Stimulated activated CD4-positive, alpha-beta T cell treated with anti-CD3 and anti-CD28 coated beads, TNF-alpha, amount 100 ng/mL, for 48 hours (primary cell): ENCODE data around the gene FAM180B.
"Not testable (repeated sequence)": the region's sequence is repeated elsewhere in the genome, so short reads cannot be mapped to it uniquely, and the experiment has no call there.

ENCODE experiments used
- DNase-seq, 3 donors: peaks; one replicate each; pipeline ENCODE4 v3.0.0-alpha.2; 2020; ENCODE audit warnings: low read depth in 3 of 3

The FAM180B gene, protein sequence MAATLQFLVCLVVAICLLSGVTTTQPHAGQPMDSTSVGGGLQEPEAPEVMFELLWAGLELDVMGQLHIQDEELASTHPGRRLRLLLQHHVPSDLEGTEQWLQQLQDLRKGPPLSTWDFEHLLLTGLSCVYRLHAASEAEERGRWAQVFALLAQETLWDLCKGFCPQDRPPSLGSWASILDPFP

DNA sequence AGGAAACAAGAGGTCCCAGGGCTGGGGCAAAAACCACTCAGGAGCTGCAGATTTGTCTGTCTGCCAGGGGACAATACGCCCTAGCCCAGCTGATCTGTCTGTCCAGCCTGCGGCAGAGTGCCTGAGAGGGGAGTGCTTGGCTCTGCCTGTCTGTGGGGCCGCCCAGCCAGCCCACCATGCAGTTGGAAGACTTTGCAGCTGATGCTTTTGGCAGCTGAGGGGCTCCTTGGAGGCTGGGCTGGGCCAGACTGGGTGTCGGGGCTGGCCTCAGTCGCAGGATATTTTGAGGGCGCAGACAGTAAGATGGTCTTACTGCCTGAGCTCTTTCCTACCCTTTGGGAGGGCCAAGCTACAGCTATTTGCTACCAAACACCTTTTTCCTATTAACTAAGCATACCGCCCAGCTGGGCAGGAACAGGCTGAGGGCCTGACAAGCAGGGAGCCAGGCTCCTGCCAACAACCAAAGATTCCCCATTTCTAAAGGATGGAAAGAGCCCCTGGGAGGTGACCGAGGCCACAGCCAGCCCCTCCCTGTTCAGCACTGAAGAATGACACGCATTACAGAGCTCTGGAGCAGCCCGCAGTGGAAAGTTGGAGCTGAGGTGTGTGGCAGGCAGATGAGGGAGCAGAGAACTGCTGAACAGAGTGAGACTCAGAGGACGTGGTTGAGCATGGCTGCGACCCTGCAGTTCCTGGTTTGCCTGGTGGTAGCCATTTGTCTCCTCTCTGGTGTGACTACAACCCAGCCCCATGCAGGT is at the start of gene FAM180B:
TSS of gene FAM180B (plus strand) at position 581 of the 758 bp plus-strand sequence. CDS start at position 672, 91 bp downstream.
- no peak for DNase-seq

- DNase-seq = no peak
These were observed 49.6 kb upstream of the FAM180B start for GRCh38 chr11:47536915-47537314.

DNA sequence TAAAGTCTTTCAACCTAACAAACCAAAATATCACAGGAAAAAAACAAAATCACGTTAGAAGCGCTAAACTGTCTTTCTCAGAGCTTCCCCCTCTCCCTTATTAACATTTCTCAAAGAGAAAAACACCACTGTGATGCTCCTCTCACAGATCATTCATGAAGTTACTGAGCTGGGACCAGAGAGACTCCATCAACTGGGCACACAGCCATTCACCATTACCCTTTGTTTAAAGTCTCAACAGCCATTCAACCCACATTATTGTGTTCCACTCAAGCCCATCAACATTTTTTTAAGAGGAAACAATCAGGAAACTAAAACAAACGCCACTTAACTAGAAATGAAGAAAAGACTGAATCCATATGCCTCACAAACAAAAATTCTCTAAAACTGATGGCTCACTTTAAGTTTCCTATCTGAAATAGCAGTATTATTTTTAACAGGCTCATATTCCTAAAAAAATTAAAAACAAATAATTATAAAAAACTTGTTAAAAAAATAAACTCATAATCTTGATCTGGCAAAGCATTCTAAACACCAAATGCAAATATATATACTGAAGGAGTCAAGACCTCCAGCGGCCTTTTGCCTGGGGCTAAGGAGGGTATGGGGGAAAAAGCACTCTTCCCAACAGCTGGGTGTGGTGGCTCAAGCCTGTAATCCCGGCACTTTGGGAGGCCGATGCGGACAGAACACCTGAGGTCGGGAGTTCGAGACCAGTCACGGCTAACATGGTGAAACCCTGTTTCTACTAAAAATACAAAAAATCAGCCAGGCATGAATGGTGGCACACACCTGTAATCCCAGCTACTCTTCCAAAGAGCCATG is 47.5 kb upstream of the FAM180B start:
- no peak for DNase-seq

DNA sequence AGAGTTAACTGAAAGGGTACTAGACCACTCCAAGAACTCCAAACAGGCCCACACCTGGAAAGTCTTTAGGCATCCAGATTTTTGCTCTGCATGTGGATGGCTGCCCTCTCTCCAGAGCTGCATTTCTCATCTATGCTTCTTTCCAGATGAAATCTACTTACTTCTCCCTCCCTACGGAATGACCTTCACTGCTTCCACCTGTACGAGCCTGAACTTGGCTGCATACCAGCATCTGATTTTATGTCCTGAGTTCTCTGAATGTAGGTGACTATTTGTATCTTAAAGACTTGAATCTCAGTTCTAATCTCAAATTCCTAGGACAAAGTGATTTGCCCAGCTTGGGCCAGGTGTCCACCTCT is 46.8 kb upstream of the FAM180B start:
- DNase-seq = no peak

DNA sequence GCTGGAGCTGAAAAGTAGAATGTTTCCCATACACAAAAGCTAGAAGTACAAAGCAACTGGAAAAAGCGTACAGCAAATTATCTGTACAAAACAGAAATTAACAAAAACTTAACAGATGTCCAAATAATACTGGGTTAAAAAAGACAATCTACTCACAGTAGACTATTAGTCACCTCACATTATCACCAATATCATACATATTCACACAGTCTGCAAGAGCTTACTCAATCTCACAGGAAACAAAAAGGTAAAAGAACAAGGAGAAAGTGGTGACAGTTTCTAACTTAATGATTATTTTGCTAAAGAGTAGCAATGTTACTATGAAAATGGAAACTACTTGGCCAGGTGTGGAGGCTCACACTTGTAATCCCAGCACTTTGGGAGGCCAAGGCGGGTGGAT is 45.4 kb upstream of the FAM180B start:
- no peak for DNase-seq

GRCh38 chr11:47545298-47545697 is 41.2 kb upstream of the FAM180B start:
- no peak for DNase-seq

DNA sequence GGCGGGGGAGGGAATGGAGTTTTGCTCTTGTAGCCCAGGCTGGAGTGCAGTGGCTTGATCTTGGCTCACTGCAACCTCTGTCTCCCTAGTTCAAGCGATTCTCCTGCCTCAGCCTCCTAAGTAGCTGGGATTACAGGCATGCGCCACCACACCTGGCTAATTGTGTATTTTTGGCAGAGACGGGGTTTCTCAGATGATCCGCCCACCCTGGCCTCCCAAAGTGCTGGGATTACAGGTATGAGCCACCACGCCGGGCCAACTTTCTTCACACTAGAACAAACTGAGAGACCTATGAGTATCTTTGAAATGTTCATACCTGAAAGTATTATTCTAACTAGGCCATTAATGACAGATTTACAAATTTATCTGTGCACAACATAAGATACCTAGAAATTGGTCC is 40.2 kb upstream of the FAM180B start:
- not testable (repeated sequence) for DNase-seq

DNA sequence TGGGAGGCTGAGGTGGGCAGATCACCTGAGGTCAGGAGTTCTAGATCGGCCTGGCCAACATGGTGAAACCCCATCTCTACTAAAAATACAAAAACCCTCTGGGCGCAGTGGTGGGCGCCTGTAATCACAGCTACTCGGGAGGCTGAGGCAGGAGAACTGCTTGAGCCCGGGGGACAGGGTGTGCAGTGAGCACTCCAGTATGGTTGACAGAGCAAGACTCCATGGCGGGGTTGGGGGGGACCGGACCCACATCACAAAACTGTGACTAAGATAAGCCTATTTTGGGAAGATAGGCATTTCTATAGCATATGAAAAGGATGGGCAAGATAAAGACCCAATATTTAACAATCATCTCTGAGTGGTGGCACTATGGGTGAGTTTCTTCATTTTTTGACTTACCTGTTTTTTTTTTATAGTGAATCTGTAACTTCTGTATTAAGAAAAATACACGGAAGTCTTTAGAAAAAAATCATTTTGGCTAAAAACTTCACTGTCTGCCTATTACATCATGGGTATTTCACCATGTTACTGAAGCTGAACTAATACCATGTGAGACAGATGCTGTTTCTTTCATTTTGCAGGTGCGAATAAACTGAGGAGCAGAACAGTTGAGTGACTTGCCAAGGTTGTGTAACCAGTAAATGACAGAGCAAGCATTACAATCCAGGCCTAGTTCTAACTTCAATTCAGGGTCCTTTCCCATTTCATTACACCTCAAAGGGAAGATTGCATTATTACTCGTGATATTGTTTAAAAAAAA is 36.0 kb upstream of the FAM180B start:
- DNase-seq = no peak

DNA sequence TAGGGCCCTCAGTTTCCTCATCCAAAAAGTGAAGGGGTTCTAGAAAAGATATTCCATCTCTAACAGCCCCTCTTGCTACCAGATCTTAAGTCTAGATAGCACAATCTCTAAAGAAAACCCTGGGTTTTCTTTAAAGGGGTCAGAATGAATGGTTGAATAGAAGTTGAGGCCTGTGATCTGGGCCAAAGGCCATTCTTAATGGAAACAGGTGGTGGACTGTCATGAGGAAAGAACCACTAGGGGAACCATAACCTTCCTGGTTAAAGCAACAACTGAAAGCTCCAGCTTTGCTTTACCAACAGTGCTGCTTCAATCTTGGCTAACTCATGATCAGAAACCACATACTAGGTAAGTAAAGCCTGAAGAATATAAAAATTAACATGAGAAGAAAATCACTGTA is 35.4 kb upstream of the FAM180B start:
- no peak for DNase-seq

DNA sequence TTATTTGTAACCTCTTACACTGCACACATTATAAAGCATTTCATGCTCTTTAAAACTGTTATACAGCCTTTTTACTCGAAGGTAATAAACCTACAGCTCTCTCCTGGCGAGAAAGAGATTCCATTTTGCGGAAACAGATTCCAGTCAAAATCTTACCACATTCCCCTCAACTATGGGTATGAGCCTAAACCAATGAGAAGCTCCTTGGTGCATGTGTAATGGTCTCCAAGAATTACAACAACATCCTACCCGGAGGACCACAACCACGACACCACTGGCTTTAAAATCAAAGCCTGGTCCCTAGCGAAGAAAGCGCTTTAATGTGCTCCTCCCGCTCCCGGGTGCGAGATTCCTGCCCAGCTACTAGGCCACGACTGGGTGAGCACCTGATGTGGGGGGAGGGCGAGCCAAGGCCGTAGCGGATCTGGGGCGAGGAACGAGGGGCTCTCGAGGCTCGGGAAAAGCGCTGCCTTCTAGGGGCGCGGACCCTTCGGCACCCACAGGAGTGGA is 34.4 kb upstream of the FAM180B start:
- peak in 1 of 3 donors; percentile 18 for DNase-seq

DNA sequence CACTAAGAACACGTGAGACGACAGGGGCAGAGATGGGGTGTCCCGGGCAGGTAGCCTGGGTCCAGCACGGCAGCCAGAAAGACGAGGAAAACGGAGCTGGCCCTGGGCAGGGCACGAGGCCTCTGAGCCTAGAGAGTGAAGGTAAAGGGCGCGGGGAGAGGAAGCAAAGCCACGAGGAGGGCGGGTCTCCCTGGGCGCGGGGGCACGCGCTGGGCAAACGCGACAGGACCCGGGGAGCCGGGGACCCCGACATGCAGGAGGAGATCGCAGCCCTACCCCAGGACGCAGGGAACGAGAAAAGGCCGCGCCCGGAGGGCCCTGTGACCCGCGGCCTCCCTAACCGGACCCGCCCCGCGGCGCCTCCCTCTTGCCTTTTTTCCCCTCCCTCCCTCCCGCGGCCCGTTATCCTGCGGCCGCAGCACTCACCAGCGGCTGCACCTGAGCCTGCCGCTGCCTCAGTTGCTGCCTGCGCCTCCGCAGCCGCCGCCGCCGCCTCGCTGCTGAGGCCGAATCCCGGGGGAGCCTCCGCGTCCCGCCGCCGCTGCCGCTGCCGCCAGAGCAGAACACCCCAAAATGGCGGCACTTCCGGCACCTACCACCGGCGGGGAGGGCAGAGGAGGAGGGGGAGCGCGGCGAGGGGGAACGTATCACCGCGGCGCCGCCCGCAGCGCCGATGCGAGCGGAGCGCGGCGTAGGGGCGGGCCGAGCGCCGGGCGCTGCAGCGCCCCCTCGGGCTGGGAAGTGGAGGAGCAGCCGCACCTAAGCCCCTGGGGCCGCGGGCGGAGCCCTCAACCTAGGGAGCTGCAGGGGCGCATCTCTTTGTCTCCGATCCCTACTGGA is 33.7 kb upstream of the FAM180B start, which contains the start of gene CELF1:
TSS of gene CELF1 (minus strand) at position 567 of the 840 bp plus-strand sequence. CDS start 53,609 bp downstream, outside the sequence.
- DNase-seq = peak; percentile 86 to 90 (median 88)

GRCh38 chr11:47553406-47553743 is 33.1 kb upstream of the FAM180B start:
- DNase-seq = no peak

- DNase-seq = not testable (repeated sequence)
These were observed 29.5 kb upstream of the FAM180B start for GRCh38 chr11:47557004-47557403.

DNA sequence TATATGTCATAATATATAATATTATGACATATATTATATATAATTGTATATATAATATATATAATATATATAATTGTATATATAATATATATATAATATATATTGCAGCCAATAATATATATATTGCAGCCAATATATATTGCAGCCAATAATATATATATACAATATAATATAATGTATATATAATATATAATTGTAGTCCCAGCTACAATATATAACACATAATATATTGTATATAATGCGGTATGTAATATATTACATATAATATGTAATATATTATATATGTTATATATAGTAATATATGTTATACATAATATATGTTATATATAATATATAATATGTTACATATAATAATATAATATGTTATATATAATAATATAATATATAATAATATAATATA is 27.8 kb upstream of the FAM180B start:
- DNase-seq = no peak

DNA sequence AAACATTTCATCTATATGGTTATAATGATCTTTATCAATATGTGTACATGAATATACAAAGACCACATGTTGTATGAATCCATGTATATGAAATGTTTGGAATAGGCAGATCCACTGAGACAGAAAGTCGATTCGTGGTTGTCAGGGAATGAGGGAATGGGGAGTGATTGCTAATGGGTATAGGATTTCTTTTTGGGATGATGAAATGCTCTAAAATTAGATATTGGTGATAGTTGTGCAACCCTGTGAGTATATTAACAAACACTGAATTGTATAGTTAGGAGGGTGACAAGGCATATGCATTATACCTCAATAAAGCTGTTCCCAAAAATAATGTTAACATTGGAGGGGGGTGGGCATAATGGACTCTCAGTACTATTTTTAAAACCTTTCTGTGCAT is 26.1 kb upstream of the FAM180B start:
- DNase-seq = no peak

- DNase-seq = not testable (repeated sequence)
These were observed 24.1 kb upstream of the FAM180B start for GRCh38 chr11:47562393-47562792.

- DNase-seq = not testable (repeated sequence)
These were observed 22.1 kb upstream of the FAM180B start for GRCh38 chr11:47564366-47564765.

GRCh38 chr11:47564933-47565339 is 21.5 kb upstream of the FAM180B start:
- no peak for DNase-seq

DNA sequence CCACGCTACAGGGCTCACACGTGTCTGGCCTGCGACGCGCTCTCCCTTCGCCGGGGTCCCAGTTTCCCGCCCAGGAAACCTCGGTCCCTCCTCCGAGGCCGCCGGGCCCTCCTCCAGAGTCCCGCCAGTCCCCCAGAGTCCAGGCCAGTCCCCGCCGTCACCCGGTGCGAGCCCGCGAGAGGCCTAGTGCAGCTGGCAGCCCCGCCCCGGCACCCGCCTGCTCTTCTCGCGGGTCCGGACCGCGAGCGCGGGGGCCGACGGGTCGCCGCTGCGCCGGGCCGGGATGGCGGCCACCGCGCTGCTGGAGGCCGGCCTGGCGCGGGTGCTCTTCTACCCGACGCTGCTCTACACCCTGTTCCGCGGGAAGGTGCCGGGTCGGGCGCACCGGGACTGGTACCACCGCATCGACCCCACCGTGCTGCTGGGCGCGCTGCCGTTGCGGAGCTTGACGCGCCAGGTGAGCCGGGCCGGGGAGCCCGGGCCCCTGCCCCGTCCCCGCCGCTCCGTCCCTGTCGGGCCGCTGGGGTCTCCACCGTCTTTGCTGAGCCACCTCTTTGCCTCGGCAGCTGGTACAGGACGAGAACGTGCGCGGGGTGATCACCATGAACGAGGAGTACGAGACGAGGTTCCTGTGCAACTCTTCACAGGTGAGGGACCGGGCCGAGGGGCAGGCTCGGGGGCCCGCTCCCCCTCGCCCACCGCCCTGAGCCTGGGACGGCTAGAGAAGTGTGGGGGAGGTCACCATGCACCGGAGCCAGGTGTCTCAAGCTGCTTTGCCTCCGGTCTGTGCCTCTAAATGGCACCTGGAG is 20.9 kb upstream of the FAM180B start, which contains the start of gene PTPMT1:
TSS of gene PTPMT1 (plus strand) at position 260 of the 809 bp plus-strand sequence. CDS start at position 284, 24 bp downstream.
- DNase-seq = peak; percentile 40 to 68 (median 46)
